Natural killer cell (primary cell): ENCODE data around the gene FURIN. TPM values are rescaled to one million over a fixed set of nuclear protein-coding genes. Genes with fewer than 3 reads are reported as not detected.

ENCODE experiments used
- ATAC-seq, 3 donors: fragments of 150-1000 bp in 2 of 3; fragments of 200-7000 bp in 1 of 3; cut with Tn5 transposase; 1 replicate in 1 of 3; 2 replicates in 2 of 3; pipeline ENCODE4 v1.10.0; 2021; ENCODE audit warnings: mild to moderate bottlenecking in 2 of 3, moderate library complexity in 2 of 3
- DNase-seq, 2 donors: peaks; one replicate each; pipeline versions ENCODE4 v3.0.0 to v3.0.0-alpha.2; 2013 to 2021; ENCODE audit warnings: mixed read lengths in 1 of 2
- H3K27ac ChIP-seq: one replicate; pipeline ENCODE4 v1.5.1; 2013; ENCODE audit warnings: mild to moderate bottlenecking, low read length
- H3K27me3 ChIP-seq: one replicate; pipeline ENCODE4 v1.6.1; 2013; ENCODE audit warnings: low read length; ENCODE audit not compliant: control insufficient read depth, insufficient read depth
- H3K36me3 ChIP-seq: one replicate; pipeline ENCODE4 v1.6.1; 2013; ENCODE audit warnings: low read length; ENCODE audit not compliant: control insufficient read depth, insufficient read depth
- H3K4me1 ChIP-seq: one replicate; pipeline ENCODE4 v1.6.1; 2013; ENCODE audit warnings: low read length; ENCODE audit not compliant: control insufficient read depth, insufficient read depth
- H3K4me3 ChIP-seq: one replicate; pipeline ENCODE4 v1.5.1; 2013; ENCODE audit warnings: low read length
- H3K9me3 ChIP-seq: one replicate; pipeline ENCODE4 v1.6.1; 2013; ENCODE audit warnings: low read length; ENCODE audit not compliant: control insufficient read depth, insufficient read depth
- H3K27ac Mint-ChIP-seq, 2 donors: one replicate each; pipeline ENCODE4 v1.8.0; 2022; ENCODE audit warnings: mild to moderate bottlenecking in 2 of 2, mixed read lengths in 2 of 2, moderate library complexity in 1 of 2
- H3K27me3 Mint-ChIP-seq, 2 donors: one replicate each; pipeline ENCODE4 v1.8.0; 2022; ENCODE audit warnings: low read depth in 2 of 2, mixed read lengths in 2 of 2
- H3K36me3 Mint-ChIP-seq: one replicate; pipeline ENCODE4 v1.8.0; 2022; ENCODE audit warnings: mixed read lengths
- H3K4me1 Mint-ChIP-seq, 2 donors: one replicate each; pipeline ENCODE4 v1.8.0; 2022; ENCODE audit warnings: mixed read lengths in 2 of 2
- H3K4me3 Mint-ChIP-seq: one replicate; pipeline ENCODE4 v1.8.0; 2022; ENCODE audit warnings: mild to moderate bottlenecking, moderate library complexity, mixed read lengths
- H3K9me3 Mint-ChIP-seq, 2 donors: one replicate each; pipeline ENCODE4 v1.8.0; 2022; ENCODE audit warnings: mixed read lengths in 2 of 2
- CTCF ChIP-seq: fragments of 200-600 bp; IDR thresholded peaks from one replicate; pipeline ENCODE4 v1.8.0; 2022; ENCODE audit warnings: antibody characterized with exemption
- WGBS: methylation state at CpG from one replicate; pipeline ENCODE4 v1.1.7; 2013; ENCODE audit warnings: missing lambda C conversion rate; ENCODE audit not compliant: insufficient coverage; 5-methylcytosine and 5-hydroxymethylcytosine counted together
- intact Hi-C: fragments of 100-400 bp; cut with micrococcal nuclease; formaldehyde crosslinking; loops from one replicate; pipeline ENCODE4 v1.14.2; 2022
- total RNA-seq, 4 donors: library from RNA; stranded (reverse); fragments of 120-200 nt in 1 of 4; gene quantifications; one replicate each; pipeline versions ENCODE4 v1.2.3 to v1.2.4, GENCODE V29; 2013 to 2022

Gene FURIN
- total RNA-seq, 3 donors from 2014 or later (not counting 1 experiment from before 2014, with no cell fraction given) = 110 to 178 (median 172) TPM

GRCh38 chr15:90892023-90892422 is 23.6 kb downstream of the FURIN start:
- 93% methylated on average over 11 of the region's 11 CpGs for WGBS
- intact Hi-C loops = no loop called here
- H3K27ac ChIP-seq = no peak overlapping the region

DNA sequence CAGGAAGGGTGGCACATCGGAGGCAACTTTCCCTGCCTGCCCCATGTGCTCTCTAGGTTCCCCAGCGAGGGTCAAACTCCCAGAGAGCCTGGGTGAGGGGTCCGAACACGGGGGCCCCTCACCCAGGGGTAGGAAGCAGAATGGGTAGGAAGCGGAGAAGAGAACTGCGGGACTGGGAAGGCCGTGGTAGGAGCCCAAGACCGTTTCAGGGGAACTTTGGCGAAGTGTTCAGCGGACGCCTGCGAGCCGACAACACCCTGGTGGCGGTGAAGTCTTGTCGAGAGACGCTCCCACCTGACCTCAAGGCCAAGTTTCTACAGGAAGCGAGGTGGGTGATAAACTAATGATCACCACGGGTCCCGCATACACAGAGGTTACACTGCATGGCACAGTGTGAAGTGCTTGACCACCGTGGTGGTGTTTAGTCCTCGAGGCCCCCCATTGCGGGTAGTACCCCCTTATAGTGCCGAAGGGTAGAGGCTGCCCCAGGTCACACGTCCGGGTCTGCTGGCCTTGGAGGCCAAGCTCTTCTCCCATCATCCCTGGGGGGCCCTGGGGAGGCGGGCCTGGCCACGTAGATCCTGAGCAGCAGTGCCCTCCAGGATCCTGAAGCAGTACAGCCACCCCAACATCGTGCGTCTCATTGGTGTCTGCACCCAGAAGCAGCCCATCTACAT is 24.2 kb downstream of the FURIN start:
- TF ChIP-seq CTCF = no peak
- H3K4me1 Mint-ChIP-seq = peaks cover 0 to 10% of the 10 kb centered on the region in 2 donors
- Histone ChIP-seq H3K4me3 (no peak overlapping the region), H3K36me3 (peaks cover 59% of the 10 kb centered on the region), H3K27ac (no peak overlapping the region), H3K27me3 (no peaks in the 10 kb centered on the region), H3K4me1 (peaks cover 16% of the 10 kb centered on the region), H3K9me3 (no peaks in the 10 kb centered on the region)
- no peak overlapping the region for H3K27ac Mint-ChIP-seq
- ATAC-seq = no peak
- no peaks in the 10 kb centered on the region for H3K27me3 Mint-ChIP-seq
- H3K36me3 Mint-ChIP-seq = no peaks in the 10 kb centered on the region
- intact Hi-C loops = no loop called here
- no peaks in the 10 kb centered on the region for H3K9me3 Mint-ChIP-seq
- DNase-seq = no peak
- H3K4me3 Mint-ChIP-seq = no peak overlapping the region
- 94% methylated on average over 29 of the region's 29 CpGs for WGBS

More at GRCh38 chr15:90892023-90892422, 23.6 kb downstream of the FURIN start:
- H3K9me3 ChIP-seq = no peaks in the 10 kb centered on the region
- peaks cover 65% of the 10 kb centered on the region for H3K36me3 ChIP-seq
- peaks cover 17% of the 10 kb centered on the region for H3K4me1 ChIP-seq
- H3K4me3 ChIP-seq = no peak overlapping the region
- no peak overlapping the region for H3K27ac Mint-ChIP-seq
- no peaks in the 10 kb centered on the region for H3K9me3 Mint-ChIP-seq
- H3K36me3 Mint-ChIP-seq = no peaks in the 10 kb centered on the region
- no peak overlapping the region for H3K4me3 Mint-ChIP-seq
- ATAC-seq (no peak), DNase-seq (no peak)
- H3K27me3 ChIP-seq = no peaks in the 10 kb centered on the region
- no peaks in the 10 kb centered on the region for H3K27me3 Mint-ChIP-seq
- peaks cover 0 to 15% of the 10 kb centered on the region in 2 donors for H3K4me1 Mint-ChIP-seq
- TF ChIP-seq CTCF = no peak

DNA sequence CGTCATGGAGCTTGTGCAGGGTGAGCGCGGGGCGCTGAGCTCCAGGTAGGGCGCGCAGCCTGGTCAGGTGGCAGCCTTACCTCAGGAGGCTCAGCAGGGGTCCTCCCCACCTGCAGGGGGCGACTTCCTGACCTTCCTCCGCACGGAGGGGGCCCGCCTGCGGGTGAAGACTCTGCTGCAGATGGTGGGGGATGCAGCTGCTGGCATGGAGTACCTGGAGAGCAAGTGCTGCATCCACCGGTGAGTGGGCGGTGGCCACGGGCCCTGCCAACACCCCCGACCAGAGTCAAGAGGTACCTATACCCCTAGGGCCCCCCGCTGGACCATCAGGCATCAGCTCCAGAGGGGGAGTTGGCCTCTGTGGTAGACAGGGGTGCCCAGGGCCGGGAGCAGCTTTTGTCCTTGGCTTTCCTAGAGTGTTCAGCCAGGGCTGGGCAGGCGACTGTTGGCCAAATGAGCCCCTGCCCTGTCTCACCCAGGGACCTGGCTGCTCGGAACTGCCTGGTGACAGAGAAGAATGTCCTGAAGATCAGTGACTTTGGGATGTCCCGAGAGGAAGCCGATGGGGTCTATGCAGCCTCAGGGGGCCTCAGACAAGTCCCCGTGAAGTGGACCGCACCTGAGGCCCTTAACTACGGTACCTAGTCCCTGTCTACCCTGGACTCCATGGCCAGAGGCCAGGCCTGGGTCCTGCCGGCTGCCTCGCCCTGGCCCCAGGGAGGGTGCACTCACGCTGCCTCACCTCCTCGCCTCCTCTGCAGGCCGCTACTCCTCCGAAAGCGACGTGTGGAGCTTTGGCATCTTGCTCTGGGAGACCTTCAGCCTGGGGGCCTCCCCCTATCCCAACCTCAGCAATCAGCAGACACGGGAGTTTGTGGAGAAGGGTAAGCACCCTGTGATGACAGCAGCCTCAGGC is 25.0 kb downstream of the FURIN start:
- no peak overlapping the region for H3K4me3 ChIP-seq
- peaks cover 16% of the 10 kb centered on the region for H3K4me1 ChIP-seq
- H3K36me3 ChIP-seq = peaks cover 56% of the 10 kb centered on the region
- H3K4me1 Mint-ChIP-seq = peaks cover 0 to 9% of the 10 kb centered on the region in 2 donors
- no peak for ATAC-seq
- no peak for TF ChIP-seq CTCF
- H3K4me3 Mint-ChIP-seq = no peak overlapping the region
- no peaks in the 10 kb centered on the region for H3K36me3 Mint-ChIP-seq
- WGBS = 96% methylated on average over 32 of the region's 33 CpGs
- no peaks in the 10 kb centered on the region for H3K9me3 ChIP-seq
- no peak for DNase-seq
- H3K27me3 ChIP-seq = no peaks in the 10 kb centered on the region
- no peaks in the 10 kb centered on the region for H3K27me3 Mint-ChIP-seq
- H3K27ac ChIP-seq = no peak overlapping the region
- H3K27ac Mint-ChIP-seq = no peak overlapping the region
- intact Hi-C loops = no loop called here
- H3K9me3 Mint-ChIP-seq = no peaks in the 10 kb centered on the region
